GM12891 (cell line): ENCODE data around the gene TMEM178A.

Experiments used
- PAX5 ChIP-seq: IDR thresholded peaks from 2 replicates; pipeline ENCODE4 v1.6.1; 2011; ENCODE audit warnings: low read length, moderate library complexity, mild to moderate bottlenecking; ENCODE audit not compliant: insufficient read depth, severe bottlenecking
- POLR2A ChIP-seq: IDR thresholded peaks from 2 replicates; pipeline ENCODE4 v1.6.1; 2011; ENCODE audit warnings: low read depth, low read length, control low read depth
- POLR2AphosphoS5 ChIP-seq: IDR thresholded peaks from 2 replicates; pipeline ENCODE4 v1.6.1; 2011; ENCODE audit warnings: low read depth, low read length, control low read depth
- SPI1 ChIP-seq: IDR thresholded peaks from 2 replicates; pipeline ENCODE4 v1.6.1; 2011; ENCODE audit warnings: low read depth, low read length, control low read depth
- TAF1 ChIP-seq: IDR thresholded peaks from 2 replicates; pipeline ENCODE4 v1.6.1; 2011; ENCODE audit warnings: low read depth, low read length, control low read depth

- TF ChIP-seq POLR2A (no peak), POLR2AphosphoS5 (no peak), TAF1 (no peak), SPI1 (no peak), PAX5 (no peak)
These were observed 65.1 kb downstream of the TMEM178A start for GRCh38 chr2:39730685-39731302.
